HL-60 (cell line): Measurements from ENCODE around the gene IGSF22.

ENCODE experiments used
- CTCF ChIP-seq: IDR thresholded peaks from one replicate; pipeline ENCODE4 v1.5.1; 2011; ENCODE audit warnings: low read length, control low read depth, inconsistent platforms; ENCODE audit not compliant: insufficient read depth
- POLR2AphosphoS5 ChIP-seq: IDR thresholded peaks from 2 replicates; pipeline ENCODE4 v1.6.1; 2012; ENCODE audit warnings: low read depth
- SPI1 ChIP-seq: IDR thresholded peaks from 2 replicates; pipeline ENCODE4 v1.6.1; 2012; ENCODE audit warnings: low read depth, mild to moderate bottlenecking, borderline replicate concordance
- TF ChIP-seq, protein P1 (sequence below): IDR thresholded peaks from 2 replicates; pipeline ENCODE4 v1.6.1; 2012; ENCODE audit warnings: low read depth; ENCODE audit not compliant: insufficient replicate concordance

DNA sequence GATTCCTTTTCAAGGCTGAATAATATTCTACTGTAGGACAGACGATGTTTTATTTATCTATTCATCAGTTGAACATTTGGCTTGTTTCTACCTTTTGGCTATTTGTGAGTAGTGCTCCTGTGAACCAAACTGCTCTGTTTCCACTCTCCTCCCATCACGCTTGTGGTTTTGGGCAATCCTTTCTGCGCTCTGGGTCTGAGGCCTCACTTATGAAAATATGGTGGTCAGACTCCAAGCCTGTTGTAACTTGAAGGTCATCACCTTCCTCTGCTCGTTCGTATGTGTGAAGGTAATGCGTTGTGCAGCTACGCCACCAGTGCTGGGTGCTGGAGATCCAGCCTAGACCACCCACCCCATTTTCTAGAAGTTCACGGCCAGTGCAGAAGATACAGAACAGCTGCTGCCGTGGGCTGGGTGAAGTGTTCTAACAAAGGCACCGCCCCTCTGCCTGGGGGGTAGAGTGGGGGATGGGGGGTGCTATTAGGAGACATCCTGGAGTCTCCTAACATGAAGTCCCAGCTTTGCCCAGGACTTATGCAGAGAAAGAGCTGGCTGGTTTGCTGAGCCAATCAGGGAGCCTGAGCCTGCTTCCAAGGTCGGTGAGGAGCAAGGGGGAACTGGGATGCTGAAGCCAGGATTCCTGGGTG lies 44.6 kb upstream of the IGSF22 start:
- no peak for TF ChIP-seq CTCF
- TF ChIP-seq POLR2AphosphoS5: no peak
- TF ChIP-seq, protein P1, sequence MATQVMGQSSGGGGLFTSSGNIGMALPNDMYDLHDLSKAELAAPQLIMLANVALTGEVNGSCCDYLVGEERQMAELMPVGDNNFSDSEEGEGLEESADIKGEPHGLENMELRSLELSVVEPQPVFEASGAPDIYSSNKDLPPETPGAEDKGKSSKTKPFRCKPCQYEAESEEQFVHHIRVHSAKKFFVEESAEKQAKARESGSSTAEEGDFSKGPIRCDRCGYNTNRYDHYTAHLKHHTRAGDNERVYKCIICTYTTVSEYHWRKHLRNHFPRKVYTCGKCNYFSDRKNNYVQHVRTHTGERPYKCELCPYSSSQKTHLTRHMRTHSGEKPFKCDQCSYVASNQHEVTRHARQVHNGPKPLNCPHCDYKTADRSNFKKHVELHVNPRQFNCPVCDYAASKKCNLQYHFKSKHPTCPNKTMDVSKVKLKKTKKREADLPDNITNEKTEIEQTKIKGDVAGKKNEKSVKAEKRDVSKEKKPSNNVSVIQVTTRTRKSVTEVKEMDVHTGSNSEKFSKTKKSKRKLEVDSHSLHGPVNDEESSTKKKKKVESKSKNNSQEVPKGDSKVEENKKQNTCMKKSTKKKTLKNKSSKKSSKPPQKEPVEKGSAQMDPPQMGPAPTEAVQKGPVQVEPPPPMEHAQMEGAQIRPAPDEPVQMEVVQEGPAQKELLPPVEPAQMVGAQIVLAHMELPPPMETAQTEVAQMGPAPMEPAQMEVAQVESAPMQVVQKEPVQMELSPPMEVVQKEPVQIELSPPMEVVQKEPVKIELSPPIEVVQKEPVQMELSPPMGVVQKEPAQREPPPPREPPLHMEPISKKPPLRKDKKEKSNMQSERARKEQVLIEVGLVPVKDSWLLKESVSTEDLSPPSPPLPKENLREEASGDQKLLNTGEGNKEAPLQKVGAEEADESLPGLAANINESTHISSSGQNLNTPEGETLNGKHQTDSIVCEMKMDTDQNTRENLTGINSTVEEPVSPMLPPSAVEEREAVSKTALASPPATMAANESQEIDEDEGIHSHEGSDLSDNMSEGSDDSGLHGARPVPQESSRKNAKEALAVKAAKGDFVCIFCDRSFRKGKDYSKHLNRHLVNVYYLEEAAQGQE: no peak
- TF ChIP-seq SPI1: no peak
